Measurements from ENCODE around the gene ATP8B4. TPM values are rescaled to one million over a fixed set of nuclear protein-coding genes. Genes with fewer than 3 reads are reported as not detected.

Gene ATP8B4
- total and polyA plus RNA-seq, 10 of the 15 experiments (the other 5 are each of a cell fraction or from before 2014, with no cell fraction given), result 0.02 to 0.94 (median 0.19) TPM

GRCh38 chr15:50127255-50127777 lies 8.3 kb upstream of the ATP8B4 start (continued):
- no peak for TF ChIP-seq NFYB (IDR thresholded peaks at IDR 0.05; ENCODE audit: insufficient read depth, low read depth, low read length)
- no peak for TF ChIP-seq TARDBP (IDR thresholded peaks at IDR 0.05; ENCODE audit: borderline replicate concordance)
- no peak for TF ChIP-seq CEBPB (IDR thresholded peaks at IDR 0.05; ENCODE audit: borderline replicate concordance in 1 of 2, low read depth in 2 of 2, low read length in 2 of 2)
- no peak for TF ChIP-seq NKRF (conservative IDR thresholded peaks at IDR 0.05)
- no peak for TF ChIP-seq WRNIP1 (IDR thresholded peaks at IDR 0.05; ENCODE audit: borderline replicate concordance, low read depth, low read length)
- TF ChIP-seq PRDM15 (CRISPR knock-in tag; IDR thresholded peaks at IDR 0.05), result no peak
- TF ChIP-seq ETV6 (conservative IDR thresholded peaks at IDR 0.05 in 1 of 2, IDR thresholded peaks at IDR 0.05 in 1 of 2; ENCODE audit: borderline replicate concordance in 1 of 2, low read depth in 1 of 2), result no peak
- TF ChIP-seq BCLAF1 (IDR thresholded peaks at IDR 0.05), result no peak
- no peak for TF ChIP-seq EP300 (IDR thresholded peaks at IDR 0.05; ENCODE audit: borderline replicate concordance in 1 of 2, control insufficient read depth in 1 of 2, low read depth in 2 of 2, low read length in 2 of 2)
- no peak for TF ChIP-seq E2F8 (IDR thresholded peaks at IDR 0.05; ENCODE audit: low read depth, partially characterized antibody)
- TF ChIP-seq SREBF2 (IDR thresholded peaks at IDR 0.05; ENCODE audit: low read length), result no peak
- no peak for TF ChIP-seq RELB (IDR thresholded peaks at IDR 0.05; ENCODE audit: low read depth)

Measured in GM12878 (cell line).